ENCODE measurements around the gene SERINC1. TPM values are rescaled to one million over a fixed set of nuclear protein-coding genes. Genes with fewer than 3 reads are reported as not detected.

The SERINC1 gene
- total and polyA plus RNA-seq, 11 donors, result 50.1 to 208 (median 171) TPM

GRCh38 chr6:122422614-122423267 is 48.9 kb downstream of the SERINC1 start:
- Histone ChIP-seq H3K9me3 (no peaks in the 10 kb centered on the region), H3K27me3 (no peaks in the 10 kb centered on the region), H3K27ac (no peak overlapping the region), H3K4me3 (no peak overlapping the region), H3K36me3 (peaks cover 0 to 100% (median 77%) of the 10 kb centered on the region in 9 donors), H3K4me1 (peaks cover 0 to 2% (median 0%) of the 10 kb centered on the region in 12 donors)
- intact Hi-C loops (cut with DNase I), result loop anchor here in 1 of 10 donors (5.0 kb wide), 1 partner anchor 35 kb away; no protein-coding TSS in a partner anchor
- DNase-seq (no peak), ATAC-seq (no peak)
- TF ChIP-seq POLR2A (IDR thresholded peaks at IDR 0.05), result no peak
- no peak for TF ChIP-seq CTCF (IDR thresholded peaks at IDR 0.05)
- whole genome bisulfite sequencing, 4 donors, result 94 to 100% (median 96%) methylated on average over 1 of the region's 1 CpG

GRCh38 chr6:122422003-122422402 is 49.6 kb downstream of the SERINC1 start:
- TF ChIP-seq POLR2A (IDR thresholded peaks at IDR 0.05), result no peak
- no peak for TF ChIP-seq CTCF (IDR thresholded peaks at IDR 0.05)
- DNase-seq (no peak), ATAC-seq (no peak)
- 93 to 98% (median 96%) methylated on average over 2 of the region's 2 CpGs for WGBS, 4 donors
- H3K9me3 ChIP-seq, result no peaks in the 10 kb centered on the region
- peaks cover 0 to 100% (median 72%) of the 10 kb centered on the region in 9 donors for H3K36me3 ChIP-seq
- no peak overlapping the region for H3K27ac ChIP-seq
- peaks cover 0 to 9% (median 0%) of the 10 kb centered on the region in 12 donors for H3K4me1 ChIP-seq
- H3K27me3 ChIP-seq, result no peaks in the 10 kb centered on the region
- intact Hi-C loops (cut with DNase I), result loop anchor here in 1 of 10 donors (5.0 kb wide), 1 partner anchor 35 kb away; no protein-coding TSS in a partner anchor
- H3K4me3 ChIP-seq, result no peak overlapping the region

- WGBS, 4 donors, result 43 to 72% (median 62%) methylated on average over 1 of the region's 1 CpG
- no peak overlapping the region for H3K4me3 ChIP-seq
- intact Hi-C loops (cut with DNase I), result no loop called here
- ATAC-seq (peak; percentile 78 to 96 (median 91)), DNase-seq (no peak)
- no peaks in the 10 kb centered on the region for H3K9me3 ChIP-seq
- H3K27ac ChIP-seq, result peak overlapping the region in 5 of 12 donors; percentile 30 to 59 (median 51)
- peaks cover 0 to 86% (median 43%) of the 10 kb centered on the region in 9 donors for H3K36me3 ChIP-seq
- H3K4me1 ChIP-seq, result peaks cover 0 to 10% (median 2%) of the 10 kb centered on the region in 12 donors
- TF ChIP-seq POLR2A (IDR thresholded peaks at IDR 0.05) (no peak), CTCF (IDR thresholded peaks at IDR 0.05) (no peak)
- H3K27me3 ChIP-seq, result no peaks in the 10 kb centered on the region
These were observed 54.8 kb downstream of the SERINC1 start for GRCh38 chr6:122416825-122417224.

GRCh38 chr6:122412001-122412400 is 59.6 kb downstream of the SERINC1 start:
- no peaks in the 10 kb centered on the region for H3K27me3 ChIP-seq
- no peak for ATAC-seq
- peaks cover 0 to 17% (median 7%) of the 10 kb centered on the region in 12 donors for H3K4me1 ChIP-seq

More at GRCh38 chr6:122412001-122412400, 59.6 kb downstream of the SERINC1 start:
- Histone ChIP-seq H3K36me3 (peaks cover 0 to 39% (median 11%) of the 10 kb centered on the region in 9 donors), H3K9me3 (no peaks in the 10 kb centered on the region), H3K4me3 (no peak overlapping the region), H3K27ac (no peak overlapping the region)
- TF ChIP-seq CTCF (IDR thresholded peaks at IDR 0.05), result no peak
- no peak for TF ChIP-seq POLR2A (IDR thresholded peaks at IDR 0.05)
- intact Hi-C loops (cut with DNase I), result no loop called here
- DNase-seq, result no peak
